Upper lobe of left lung (tissue), 6 donors: ENCODE data around the gene FXR2. TPM values are rescaled to one million over a fixed set of nuclear protein-coding genes. Genes with fewer than 3 reads are reported as not detected.

Experiments
- ATAC-seq, 2 donors: fragments of 200-7000 bp; cut with Tn5 transposase; one replicate each; pipeline ENCODE4 v1.9.1; 2022; ENCODE audit warnings: mild to moderate bottlenecking in 2 of 2, moderate library complexity in 2 of 2; ENCODE audit not compliant: low FRiP score in 2 of 2
- DNase-seq, 2 donors: peaks; one replicate each; pipeline ENCODE4 v3.0.0-alpha.2; 2019 to 2020
- H3K27ac ChIP-seq, 4 donors: fragments of 200-600 bp; sonication (generic); one replicate each; pipeline ENCODE4 v1.5.1; 2016 to 2019
- H3K27me3 ChIP-seq, 4 donors: fragments of 200-600 bp; sonication (generic); one replicate each; pipeline ENCODE4 v1.5.1; 2017 to 2019
- H3K36me3 ChIP-seq, 4 donors: fragments of 200-600 bp; sonication (generic); one replicate each; pipeline ENCODE4 v1.5.1; 2016 to 2019
- H3K4me1 ChIP-seq, 4 donors: fragments of 200-600 bp; sonication (generic); one replicate each; pipeline ENCODE4 v1.5.1; 2018 to 2019
- H3K4me3 ChIP-seq, 4 donors: fragments of 200-600 bp; sonication (generic); one replicate each; pipeline ENCODE4 v1.5.1; 2017 to 2019; ENCODE audit warnings: mild to moderate bottlenecking in 2 of 4, moderate library complexity in 1 of 4
- H3K9me3 ChIP-seq, 4 donors: fragments of 200-600 bp; sonication (generic); one replicate each; pipeline ENCODE4 v1.5.1; 2018 to 2019
- CTCF ChIP-seq, 6 experiments: fragments of 450-650 bp in 4 of 6; fragments of 200-600 bp in 2 of 6; sonication (generic) in 2 of 6; IDR thresholded peaks; one replicate each; pipeline ENCODE4 v1.5.1; 2016 to 2019; ENCODE audit warnings: antibody characterized with exemption in 6 of 6
- EP300 ChIP-seq, 4 donors: sonication (generic); formaldehyde crosslinking; IDR thresholded peaks; one replicate each; pipeline ENCODE4 v1.5.1; 2017; ENCODE audit warnings: antibody characterized with exemption in 4 of 4, control low read depth in 2 of 4
- POLR2A ChIP-seq, 4 donors: fragments of 450-650 bp; IDR thresholded peaks; one replicate each; pipeline ENCODE4 v1.5.1; 2016 to 2017; ENCODE audit warnings: antibody characterized with exemption in 4 of 4, mild to moderate bottlenecking in 2 of 4
- POLR2AphosphoS5 ChIP-seq, 2 donors: sonication (generic); formaldehyde crosslinking; IDR thresholded peaks; one replicate each; pipeline ENCODE4 v1.5.1; 2017; ENCODE audit warnings: antibody characterized with exemption in 2 of 2
- WGBS, 2 donors: methylation state at CpG; one replicate each; pipeline ENCODE4 v1.1.5; 2017 to 2018; 5-methylcytosine and 5-hydroxymethylcytosine counted together
- total RNA-seq, 6 donors: library from RNA; depleted of rRNA in 4 of 6; stranded (reverse); fragments of >200 nt in 4 of 6; gene quantifications; one replicate each; pipeline versions ENCODE4 v1.1.0 to v1.2.1, GENCODE V29; 2016 to 2021
- donor health status: DM: no; HTN: no; CAD: no; lungs with moderate emphysema.
- donor health status: DM: no; HTN: yes; CAD: no; lungs with severe emphysema.

Gene FXR2
- total RNA-seq, 6 donors from 2014 or later, result 35.6 to 46.1 (median 38.4) TPM

- peaks cover 0 to 26% (median 6%) of the 10 kb centered on the region in 4 donors for H3K27me3 ChIP-seq
- peak overlapping the region in 1 of 4 donors; percentile 26 for H3K27ac ChIP-seq
- H3K36me3 ChIP-seq, result no peaks in the 10 kb centered on the region
- no peak overlapping the region for H3K4me3 ChIP-seq
- DNase-seq, result no peak
- peaks cover 16 to 22% (median 21%) of the 10 kb centered on the region in 4 donors for H3K4me1 ChIP-seq
- 72 to 79% methylated on average over 7 to 12 of the region's 12 CpGs for WGBS, 2 donors
- TF ChIP-seq POLR2A (IDR thresholded peaks at IDR 0.05) (no peak), CTCF (IDR thresholded peaks at IDR 0.05) (no peak), POLR2AphosphoS5 (IDR thresholded peaks at IDR 0.05) (no peak), EP300 (IDR thresholded peaks at IDR 0.05) (no peak)
- no peaks in the 10 kb centered on the region for H3K9me3 ChIP-seq
- ATAC-seq, result no peak
These were observed 38.0 kb upstream of the FXR2 start for GRCh38 chr17:7652388-7653356.

GRCh38 chr17:7651665-7652387 is 37.1 kb upstream of the FXR2 start:
- H3K4me3 ChIP-seq, result peak overlapping the region in 3 of 4 donors; percentile 37 to 56 (median 56)
- H3K36me3 ChIP-seq, result no peaks in the 10 kb centered on the region
- peak in 1 of 2 donors; percentile 26 for ATAC-seq
- H3K27ac ChIP-seq, result peak overlapping the region in 3 of 4 donors; percentile 26 to 55 (median 34)
- TF ChIP-seq POLR2AphosphoS5 (IDR thresholded peaks at IDR 0.05) (no peak), POLR2A (IDR thresholded peaks at IDR 0.05) (no peak), EP300 (IDR thresholded peaks at IDR 0.05) (no peak), CTCF (IDR thresholded peaks at IDR 0.05) (no peak)
- peaks cover 16 to 22% (median 21%) of the 10 kb centered on the region in 4 donors for H3K4me1 ChIP-seq
- WGBS, 2 donors, result 5 to 11% methylated on average over 4 to 38 of the region's 54 CpGs
- no peaks in the 10 kb centered on the region for H3K9me3 ChIP-seq
- peak in 1 of 2 donors; percentile 78 for DNase-seq
- peaks cover 0 to 26% (median 6%) of the 10 kb centered on the region in 4 donors for H3K27me3 ChIP-seq

GRCh38 chr17:7651097-7651664 is 36.5 kb upstream of the FXR2 start:
- TF ChIP-seq EP300 (IDR thresholded peaks at IDR 0.05) (no peak), POLR2AphosphoS5 (IDR thresholded peaks at IDR 0.05) (no peak), CTCF (IDR thresholded peaks at IDR 0.05) (no peak), POLR2A (IDR thresholded peaks at IDR 0.05) (no peak)
- ATAC-seq, result no peak
- DNase-seq, result peak in 1 of 2 donors; percentile 79
- H3K36me3 ChIP-seq, result no peaks in the 10 kb centered on the region
- peaks cover 16 to 22% (median 21%) of the 10 kb centered on the region in 4 donors for H3K4me1 ChIP-seq
- WGBS, 2 donors, result 1 to 2% methylated on average over 16 to 37 of the region's 45 CpGs
- peaks cover 0 to 26% (median 6%) of the 10 kb centered on the region in 4 donors for H3K27me3 ChIP-seq
- peak overlapping the region; percentile 13 to 56 (median 46) for H3K4me3 ChIP-seq
- no peaks in the 10 kb centered on the region for H3K9me3 ChIP-seq
- H3K27ac ChIP-seq, result peak overlapping the region in 2 of 4 donors; percentile 34 to 55

- peak; percentile 11 to 84 for ATAC-seq
- Histone ChIP-seq H3K4me1 (peaks cover 16 to 22% (median 21%) of the 10 kb centered on the region in 4 donors), H3K4me3 (peak within 1 kb of the TSS; percentile 13 to 56 (median 46)), H3K9me3 (no peaks in the 10 kb centered on the region), H3K27me3 (peaks cover 0 to 26% (median 6%) of the 10 kb centered on the region in 4 donors), H3K36me3 (no peaks in the 10 kb centered on the region), H3K27ac (peak within 1 kb of the TSS in 3 of 4 donors; percentile 26 to 55 (median 34))
- TF ChIP-seq POLR2AphosphoS5 (IDR thresholded peaks at IDR 0.05) (no peak), EP300 (IDR thresholded peaks at IDR 0.05) (no peak), CTCF (IDR thresholded peaks at IDR 0.05) (no peak), POLR2A (IDR thresholded peaks at IDR 0.05) (no peak)
- WGBS, 2 donors, result 1 to 2% methylated on average over 17 to 27 of the region's 34 CpGs
- peak; percentile 81 to 87 for DNase-seq
These were observed 35.9 kb upstream of the FXR2 start, which contains the start of gene ATP1B2 for GRCh38 chr17:7650509-7651096. TSS of gene ATP1B2 (plus strand) at chr17:7650926. CDS start at chr17:7651519, 593 bp downstream.
